SK-N-DZ (cell line): ENCODE measurements around the gene NCOA1.
"Not testable (repeated sequence)": the region's sequence is repeated elsewhere in the genome, so short reads cannot be mapped to it uniquely, and the experiment has no call there.

ENCODE experiments used
- DNase-seq: peaks from one replicate; pipeline ENCODE4 v3.0.0-alpha.2; 2015; ENCODE audit warnings: low spot score

Gene NCOA1

DNA sequence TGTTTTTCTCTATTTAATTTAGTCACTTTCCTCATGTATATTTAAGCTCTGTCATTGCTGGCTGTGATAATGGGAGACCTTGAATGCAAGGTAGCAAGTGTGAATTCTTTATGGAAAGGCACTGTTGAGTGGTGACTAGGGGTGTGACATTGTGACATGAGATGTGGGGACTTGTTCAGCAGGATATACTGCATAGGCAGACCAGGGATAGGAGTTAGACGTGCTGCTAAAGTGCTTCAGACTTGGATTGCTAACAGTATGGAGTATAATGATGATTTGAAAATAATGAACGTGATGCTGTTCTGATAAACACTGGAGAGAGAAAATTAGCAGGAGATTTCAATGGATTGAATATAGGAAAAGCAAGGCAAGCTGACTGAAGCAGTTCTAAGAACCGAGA lies 135.1 kb downstream of the NCOA1 start:
- peak; percentile 3 for DNase-seq

DNA sequence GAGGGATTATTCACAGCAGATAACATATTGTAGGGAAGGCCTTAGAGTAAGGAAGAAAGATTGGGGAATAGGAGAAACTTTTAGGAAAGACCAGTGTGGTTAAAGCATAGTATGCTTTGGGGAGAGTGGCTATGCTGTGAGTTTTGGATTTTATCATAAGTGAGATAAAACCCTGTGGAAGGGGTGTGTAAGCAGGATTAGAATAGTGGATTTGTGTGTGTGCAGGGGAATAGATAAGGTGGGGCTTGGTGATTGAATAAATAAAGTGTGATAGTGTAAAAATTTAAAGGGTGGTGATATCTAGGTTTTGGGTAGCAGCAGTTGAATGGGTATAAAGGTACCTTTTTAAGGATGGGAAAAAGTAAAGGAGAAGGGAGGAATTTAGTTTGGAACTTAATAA lies 137.7 kb downstream of the NCOA1 start:
- DNase-seq = no peak

DNA sequence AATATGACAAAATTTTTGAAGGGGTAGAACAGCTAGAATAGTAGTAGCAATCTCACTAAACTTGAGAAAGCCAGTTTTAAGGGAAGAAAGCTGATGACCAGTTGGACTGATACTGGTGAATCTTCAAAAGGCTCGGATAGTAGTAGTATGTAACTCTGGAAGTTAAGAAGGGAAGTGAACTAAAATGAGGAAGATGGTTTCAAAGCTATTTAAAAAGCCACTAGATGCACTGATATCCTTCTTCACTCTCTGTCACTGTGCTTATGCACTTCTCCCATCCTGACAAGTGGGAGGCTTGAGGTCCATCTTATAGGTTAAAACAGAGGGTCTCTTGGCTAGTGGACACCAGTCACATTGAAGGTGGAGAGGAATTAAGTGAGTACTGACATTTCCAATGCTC lies 141.1 kb downstream of the NCOA1 start:
- DNase-seq = no peak

DNA sequence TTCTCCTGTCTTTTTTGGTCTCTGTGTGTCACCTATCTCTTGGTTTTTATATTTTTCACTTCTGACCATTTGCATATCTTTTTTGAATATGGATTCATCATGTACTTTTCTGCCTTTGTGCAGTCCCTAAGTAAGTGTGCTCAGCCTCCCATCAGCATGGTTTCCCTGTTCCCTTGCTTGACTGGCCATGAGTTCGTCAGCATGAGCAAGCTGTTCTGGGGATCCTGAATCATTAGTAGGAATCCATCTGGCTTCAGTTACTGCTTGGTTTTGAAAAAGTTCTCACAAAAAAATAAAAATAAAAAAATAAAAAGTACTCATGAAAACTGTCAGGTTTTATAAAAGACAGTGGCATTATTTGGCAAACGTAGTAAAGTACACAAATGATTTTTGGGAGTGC lies 144.1 kb downstream of the NCOA1 start:
- DNase-seq = no peak

DNA sequence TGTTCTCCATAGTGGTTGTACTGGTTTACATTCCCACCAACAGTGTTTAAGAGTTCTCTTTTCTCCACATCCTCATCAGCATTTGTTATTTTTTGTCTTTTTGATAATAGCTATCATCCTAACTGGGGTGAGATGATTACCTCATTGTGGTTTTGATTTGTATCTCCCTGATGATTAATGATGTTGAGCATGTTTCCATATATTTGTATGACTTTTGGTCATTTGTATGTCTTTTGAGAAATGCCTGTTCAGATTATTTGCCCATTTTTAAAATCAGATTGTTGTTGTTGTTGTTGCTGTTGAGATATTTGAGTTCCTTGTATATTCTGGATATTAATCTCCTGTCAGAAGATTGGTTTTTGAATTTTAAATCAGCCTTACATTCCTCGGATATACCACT lies 147.5 kb downstream of the NCOA1 start:
- no peak for DNase-seq

DNA sequence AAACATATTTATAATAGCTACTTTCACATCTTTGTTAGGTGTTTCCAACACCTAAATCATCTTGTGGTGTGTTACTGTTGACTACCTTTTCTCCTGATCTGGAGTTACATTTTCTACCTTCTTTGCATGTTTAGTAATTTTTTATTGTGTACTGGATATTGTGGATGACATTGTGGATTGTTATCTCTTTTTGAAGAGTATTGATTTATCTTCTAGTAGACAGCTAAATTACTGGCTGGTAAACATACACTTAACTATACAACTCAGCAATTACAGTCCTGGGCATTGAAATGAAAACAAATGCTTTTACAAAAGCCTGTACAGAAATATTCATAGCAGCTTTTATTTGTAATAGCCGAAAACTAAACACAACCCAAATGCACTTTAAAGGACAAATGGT lies 151.3 kb downstream of the NCOA1 start:
- DNase-seq = no peak

DNA sequence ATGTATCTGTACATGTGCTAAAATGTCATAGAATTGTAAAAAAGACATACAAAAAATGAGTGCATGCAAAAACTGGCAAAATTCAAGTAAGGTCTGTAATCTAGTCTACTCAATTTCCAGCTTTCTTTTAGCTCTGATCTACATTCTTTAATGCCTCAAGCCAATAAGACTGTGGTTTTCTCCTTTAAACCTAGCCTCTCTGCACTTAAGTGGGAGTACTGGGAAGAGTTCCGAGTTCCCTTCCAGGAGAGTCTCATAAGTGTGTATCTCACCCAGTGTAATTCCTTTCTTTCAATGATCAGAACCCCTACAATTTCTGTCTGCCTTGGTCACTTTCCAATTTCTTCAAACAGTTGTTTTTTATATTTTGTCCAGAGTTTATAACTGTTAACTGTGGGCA lies 152.0 kb downstream of the NCOA1 start:
- DNase-seq = no peak

DNA sequence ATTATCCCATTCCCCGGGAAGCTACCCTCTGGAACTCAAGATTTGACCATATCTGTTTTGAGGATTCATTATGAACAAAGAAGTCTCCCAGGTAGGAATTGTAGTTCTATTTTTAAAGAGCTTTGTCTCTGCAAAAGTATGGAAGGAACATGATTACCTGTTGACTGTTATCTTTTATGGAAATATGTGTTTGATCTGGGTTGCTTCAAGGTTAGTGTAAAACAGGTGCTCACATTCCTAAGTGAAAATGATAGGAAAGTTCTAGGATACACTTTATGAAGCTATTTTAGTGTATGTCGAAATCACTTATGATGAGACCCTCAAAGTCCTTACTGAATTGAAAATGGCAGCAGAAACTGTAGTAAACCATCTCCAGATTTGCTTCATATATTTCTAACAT lies 153.0 kb downstream of the NCOA1 start:
- DNase-seq = no peak

DNA sequence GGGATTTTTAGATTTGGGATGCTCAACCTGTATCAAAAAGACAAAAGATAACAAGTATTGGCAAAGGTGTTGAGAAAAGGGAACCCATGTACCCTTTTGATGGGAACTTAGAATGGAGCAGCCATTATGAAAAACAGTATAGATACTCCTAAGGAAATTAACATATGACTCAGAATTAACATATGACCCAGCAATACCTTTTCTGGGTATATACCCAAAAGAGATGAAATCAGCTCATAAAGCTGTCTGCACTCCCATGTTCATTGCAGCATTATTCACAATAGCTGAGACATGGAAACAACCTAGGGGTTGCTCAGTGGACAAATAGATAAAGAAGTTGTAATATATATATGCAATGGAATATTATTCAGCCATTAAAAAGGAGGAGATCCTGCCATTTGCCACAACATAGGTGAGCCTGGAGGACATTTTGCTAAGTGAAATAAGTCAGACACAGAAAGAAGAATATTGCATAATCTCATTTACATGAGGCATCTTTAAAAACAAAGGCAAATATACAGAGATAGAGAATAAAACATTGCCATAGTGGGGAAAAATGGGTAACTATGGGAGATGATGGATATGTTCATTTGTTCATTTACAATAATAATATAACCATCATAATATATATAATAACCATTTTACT lies 160.1 kb downstream of the NCOA1 start:
- no peak for DNase-seq

DNA sequence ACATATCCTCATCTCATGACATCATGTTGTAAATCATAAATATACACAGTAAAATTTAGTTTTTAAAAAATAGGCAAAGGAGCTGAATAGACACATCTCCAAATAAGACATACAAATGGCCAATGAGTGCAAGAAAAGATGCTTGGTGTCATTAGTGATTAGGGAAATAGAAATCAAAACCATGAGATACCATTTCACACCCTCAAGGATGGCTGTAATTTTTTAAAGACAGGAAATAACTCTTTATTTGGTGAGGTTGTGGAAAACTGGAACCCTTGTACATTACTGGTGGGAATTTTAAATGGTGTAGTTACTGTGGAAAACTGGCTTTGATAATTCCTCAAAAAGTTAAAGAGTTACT lies 160.6 kb downstream of the NCOA1 start:
- DNase-seq = no peak

DNA sequence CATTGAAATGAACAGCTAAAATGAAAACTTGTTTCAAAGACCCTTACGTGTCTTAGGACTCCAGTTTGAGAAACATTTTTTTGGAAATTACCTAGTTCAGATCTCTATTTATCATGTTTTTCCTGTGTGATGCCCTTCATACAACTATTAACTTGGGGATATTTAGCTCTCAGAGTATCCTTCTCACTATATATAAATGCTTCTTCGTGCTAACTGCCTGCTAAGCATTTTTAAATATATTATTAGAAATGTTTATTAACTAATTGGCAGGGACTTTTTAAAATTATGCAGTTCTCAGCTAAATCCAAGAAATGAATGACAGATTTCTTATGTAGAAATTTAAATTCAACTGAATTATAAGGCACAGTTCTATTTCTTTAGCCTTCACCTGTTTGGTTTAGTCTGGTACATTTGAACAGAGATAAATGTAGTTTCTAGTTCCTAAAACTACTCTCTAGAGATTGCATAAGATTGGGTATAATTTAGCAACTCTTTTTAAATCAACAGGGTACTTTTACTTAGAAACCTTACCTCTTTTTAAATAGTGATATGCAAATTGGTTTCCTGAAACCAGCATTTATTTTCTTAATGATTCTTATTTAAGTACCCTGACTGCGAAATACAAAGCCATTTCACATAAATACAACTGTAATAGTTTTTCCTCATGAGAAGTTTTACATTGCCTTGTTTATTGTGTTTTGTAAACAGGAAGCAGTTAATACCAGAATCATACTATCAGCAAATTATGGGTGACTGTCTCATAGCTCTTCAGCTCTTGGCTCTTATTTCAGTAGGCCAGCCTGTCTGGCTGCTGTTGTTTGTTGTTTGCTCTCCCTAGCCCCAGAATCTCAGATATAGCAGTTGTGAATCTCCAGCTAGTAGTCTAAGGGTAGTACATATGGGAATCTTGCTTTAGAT lies 161.5 kb downstream of the NCOA1 start:
- DNase-seq = no peak

DNA sequence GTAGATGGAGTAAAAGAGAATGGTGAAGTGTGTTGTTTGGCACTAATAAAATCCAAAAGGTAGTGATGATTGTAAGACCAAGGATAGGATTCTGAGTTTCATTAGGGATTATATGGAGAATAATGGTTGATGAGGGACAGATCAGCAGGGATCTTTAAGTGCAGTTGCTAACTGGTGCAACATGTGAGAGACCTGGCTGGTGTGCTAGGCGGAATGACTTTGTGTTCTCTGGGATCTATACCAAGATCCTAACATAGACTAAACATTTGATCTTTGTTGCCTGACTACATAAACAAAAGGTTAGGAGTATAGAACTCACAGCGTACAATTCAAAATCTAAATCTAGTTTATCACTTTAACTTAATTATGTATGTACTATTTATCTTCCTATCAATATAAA lies 166.8 kb downstream of the NCOA1 start:
- DNase-seq = no peak

DNA sequence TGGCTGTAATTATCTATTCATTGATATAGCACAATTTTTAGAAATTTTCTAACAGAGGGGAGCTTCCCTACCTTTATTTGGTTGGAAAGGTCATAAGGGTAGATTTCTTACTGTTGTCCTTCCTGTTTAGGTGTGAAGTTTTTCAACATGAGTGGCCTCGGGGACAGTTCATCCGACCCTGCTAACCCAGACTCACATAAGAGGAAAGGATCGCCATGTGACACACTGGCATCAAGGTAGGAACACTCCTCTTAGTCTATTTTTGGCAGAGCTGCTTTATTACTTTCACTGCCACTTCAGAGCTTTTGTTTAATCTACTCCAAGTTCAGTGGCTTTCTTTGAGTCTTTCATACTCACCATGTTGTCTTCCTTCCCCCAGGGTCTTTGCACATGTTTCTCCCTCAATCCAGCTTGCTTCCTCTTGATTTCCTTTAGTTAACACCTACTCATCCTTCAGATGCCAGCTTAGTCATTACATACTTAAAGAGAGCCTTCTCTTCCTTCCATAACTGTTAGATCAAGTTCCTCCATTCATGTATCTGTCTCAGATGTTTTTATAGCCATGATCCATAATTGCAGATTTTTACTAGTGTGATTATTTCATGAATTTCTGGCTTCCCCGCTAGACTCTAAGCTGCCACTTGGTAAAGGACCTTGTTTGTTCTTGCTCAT lies 167.6 kb downstream of the NCOA1 start:
- no peak for DNase-seq

DNA sequence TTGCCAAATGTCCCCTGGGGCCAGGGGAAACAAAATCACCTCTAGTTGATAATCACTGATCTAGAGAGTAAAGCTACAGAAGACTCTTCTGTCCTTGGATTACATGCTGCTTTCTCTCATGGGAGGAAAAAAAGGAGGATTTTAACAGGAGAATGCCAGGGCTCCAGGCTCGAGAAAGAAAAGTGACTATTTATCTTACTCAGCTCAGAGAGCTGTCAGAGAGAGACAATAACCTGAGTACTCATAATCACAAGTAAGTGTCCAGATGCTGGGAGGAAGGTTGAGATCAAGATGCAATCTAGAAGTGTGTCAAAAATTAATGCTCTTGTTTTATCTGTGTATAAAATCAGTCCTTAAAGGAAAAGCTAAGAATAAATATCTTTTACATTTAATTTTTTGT lies 168.8 kb downstream of the NCOA1 start:
- DNase-seq = peak; percentile 86

DNA sequence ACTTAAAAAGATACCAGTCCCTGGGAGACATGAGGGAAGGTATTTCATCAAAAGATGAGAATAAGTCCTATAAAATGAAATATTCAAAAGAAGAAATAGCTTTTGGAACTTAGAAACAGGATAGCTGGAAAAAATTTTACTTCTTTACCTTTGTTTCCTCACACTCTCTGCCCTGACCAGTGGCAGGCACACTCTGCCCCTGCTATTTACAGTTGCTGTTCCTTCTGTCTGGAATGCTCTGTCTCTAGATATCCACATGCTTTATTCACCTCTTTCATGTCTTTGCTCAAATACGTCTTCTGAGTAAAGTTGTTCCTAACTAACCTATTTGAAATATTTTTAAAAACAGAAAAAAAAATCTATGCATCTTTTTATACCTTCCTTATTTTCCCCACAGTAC lies 176.5 kb downstream of the NCOA1 start:
- no peak for DNase-seq

DNA sequence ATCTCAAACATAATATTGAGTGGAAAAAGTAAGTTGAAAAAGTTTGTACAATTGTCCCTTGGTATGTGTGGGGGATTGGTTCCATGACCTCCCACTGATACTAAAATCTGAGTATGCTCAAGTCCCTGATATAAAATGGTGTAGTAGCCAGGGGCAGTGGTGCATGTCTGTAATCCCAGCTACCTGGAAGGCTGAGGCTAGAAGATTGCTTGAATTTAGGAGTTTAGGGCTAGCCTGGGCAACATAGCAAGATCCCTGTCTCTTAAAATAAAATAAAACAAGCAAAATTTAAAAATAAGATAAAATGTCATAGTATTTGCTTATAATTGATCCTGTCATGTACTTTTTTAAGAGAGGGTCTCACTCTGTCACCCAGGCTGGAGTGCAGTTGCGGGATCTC lies 180.2 kb downstream of the NCOA1 start:
- no peak for DNase-seq

DNA sequence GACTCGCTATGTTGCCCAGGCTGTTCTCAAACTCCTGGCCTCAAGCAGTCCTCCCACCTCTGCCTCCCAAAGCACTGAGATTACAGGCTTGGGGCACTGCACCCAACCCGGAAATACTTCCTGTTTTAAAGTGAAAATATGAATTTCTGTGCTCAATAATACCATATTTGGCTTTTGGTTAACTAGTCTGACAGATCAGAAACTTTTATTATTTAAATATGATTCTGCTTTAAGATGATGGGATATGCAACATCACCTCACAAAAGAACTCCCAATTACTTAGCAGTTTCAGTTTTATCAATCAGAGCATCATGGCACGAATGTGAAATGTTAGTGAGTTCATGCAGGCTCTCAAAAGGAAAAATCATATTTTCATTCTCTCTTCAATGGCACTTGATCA lies 181.5 kb downstream of the NCOA1 start:
- DNase-seq = no peak

DNA sequence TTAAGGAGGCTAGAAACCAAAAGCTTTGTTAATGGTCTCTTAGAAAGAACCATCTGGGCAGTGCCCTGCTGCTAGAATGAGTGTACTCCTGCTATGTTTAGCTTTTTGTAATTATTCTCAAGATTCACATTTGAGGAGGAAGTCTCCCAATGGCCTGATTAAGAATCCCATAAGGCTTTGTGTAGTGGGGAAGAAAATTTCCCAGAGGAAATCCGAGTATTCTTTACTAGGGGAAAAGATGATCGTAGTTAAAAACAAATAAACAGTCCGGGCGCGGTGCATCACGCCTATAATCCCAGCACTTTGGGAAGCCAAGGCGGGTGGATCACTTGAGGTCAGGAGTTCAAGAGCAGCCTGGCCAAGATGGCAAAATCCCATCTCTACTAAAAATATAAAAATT lies 184.3 kb downstream of the NCOA1 start:
- DNase-seq = no peak

DNA sequence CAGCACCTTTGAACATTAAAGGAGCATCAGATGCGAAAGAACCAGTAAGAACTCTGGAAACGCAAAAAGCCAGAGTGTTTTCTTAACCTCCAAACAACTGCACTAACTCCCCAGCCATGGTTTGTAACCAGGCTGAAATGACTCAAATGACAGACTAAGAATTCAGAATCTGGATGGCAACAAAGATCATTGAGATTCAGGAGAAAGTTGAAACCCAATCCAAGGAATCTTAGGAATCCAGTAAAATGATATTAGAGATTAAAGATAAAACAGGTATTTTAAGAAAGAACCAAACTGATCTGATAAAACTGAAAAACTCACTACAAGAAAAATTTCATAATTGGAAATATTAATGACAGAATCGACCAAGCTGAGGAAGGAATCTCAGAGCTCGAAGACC lies 185.4 kb downstream of the NCOA1 start:
- no peak for DNase-seq

DNA sequence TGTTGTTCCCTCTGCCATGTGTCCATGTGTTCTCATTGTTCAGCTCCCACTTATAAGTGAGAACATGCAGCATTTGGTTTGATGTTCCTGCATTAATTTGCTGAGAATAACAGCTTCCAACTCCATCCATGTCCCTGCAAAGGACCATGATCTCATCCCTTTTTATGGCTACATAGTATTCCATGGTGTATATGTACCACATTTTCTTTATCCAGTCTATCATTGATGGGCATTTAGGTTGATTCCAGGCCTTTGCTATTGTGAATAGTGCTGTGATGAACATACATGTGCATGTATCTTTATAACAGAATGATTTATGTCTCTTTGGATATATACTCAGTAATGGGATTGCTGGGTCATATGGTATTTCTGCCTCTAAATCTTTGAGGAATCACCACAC lies 187.0 kb downstream of the NCOA1 start:
- not testable (repeated sequence) for DNase-seq

DNA sequence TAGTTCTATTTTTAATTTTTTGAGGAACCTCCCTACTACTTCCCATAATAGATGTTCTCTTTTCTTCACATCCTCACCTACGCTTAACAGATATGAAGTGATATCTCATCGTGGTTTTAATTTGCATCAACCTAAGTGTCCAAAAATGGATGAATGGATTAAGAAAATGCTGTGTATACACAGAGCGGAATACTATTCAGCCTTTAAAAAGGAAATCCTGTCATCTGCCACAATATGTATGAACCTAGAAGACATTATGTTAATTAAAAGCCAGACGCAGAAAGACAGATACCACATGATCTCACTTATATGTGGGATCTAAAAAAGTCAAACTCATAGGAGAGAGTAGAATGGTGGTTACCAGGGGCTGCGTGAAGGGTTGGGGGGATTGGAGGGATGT lies 189.1 kb downstream of the NCOA1 start:
- DNase-seq = no peak

DNA sequence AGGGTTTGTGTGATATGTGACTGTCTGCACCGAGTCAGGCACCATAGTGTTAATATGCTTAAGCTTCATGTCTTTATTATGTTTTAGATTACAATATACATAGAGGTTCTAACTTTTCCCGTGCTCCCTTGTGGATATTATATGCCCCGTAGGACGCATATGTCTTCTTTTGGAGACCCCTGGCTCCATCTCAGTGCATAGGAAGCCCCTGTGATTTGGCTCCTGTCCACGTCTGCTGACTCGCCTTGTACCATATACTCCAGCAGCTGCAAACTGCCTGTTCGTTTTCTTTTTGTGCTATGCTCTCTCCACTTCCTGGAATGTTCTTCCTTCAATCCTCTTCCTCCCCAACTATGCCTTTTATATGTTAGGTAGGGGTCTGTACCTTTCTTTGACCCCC lies 191.2 kb downstream of the NCOA1 start:
- no peak for DNase-seq

DNA sequence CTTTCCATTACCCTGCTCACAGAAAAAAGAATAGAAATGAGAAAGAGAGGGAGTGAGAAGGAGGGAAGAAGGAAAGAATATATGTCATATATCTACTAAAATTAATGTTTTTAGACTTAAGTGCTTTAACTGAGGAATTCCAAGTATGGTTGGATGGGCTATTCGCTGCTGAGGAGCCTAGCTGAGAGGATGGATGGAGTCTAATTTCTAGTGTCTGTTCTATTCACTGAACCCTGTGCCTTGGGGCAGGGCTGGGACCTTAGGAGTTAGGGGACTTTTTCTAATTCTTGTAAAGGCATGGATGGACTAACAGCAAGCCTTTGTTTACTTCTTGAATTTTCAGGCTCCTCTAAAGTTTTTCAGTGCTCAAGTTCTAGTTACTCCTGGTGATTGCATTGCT lies 192.4 kb downstream of the NCOA1 start:
- DNase-seq = no peak
